DND-41 (cell line): ENCODE results near the gene TOP3B.

Experiments used
- ATAC-seq: fragments of 200-7000 bp; cut with Tn5 transposase; 3 replicates; pipeline ENCODE4 v1.9.1; 2021; ENCODE audit warnings: low read depth; ENCODE audit not compliant: insufficient read depth
- DNase-seq: peaks from one replicate; pipeline ENCODE4 v3.0.0-alpha.2; 2020
- H2AFZ ChIP-seq: 2 replicates; pipeline ENCODE4 v1.6.0; 2012; ENCODE audit warnings: low read depth, low read length
- H3K27ac ChIP-seq: 2 replicates; pipeline ENCODE4 v1.5.1; 2012; ENCODE audit warnings: low read length, inconsistent platforms
- H3K27me3 ChIP-seq: fragments of 200-600 bp; sonication (generic); 2 replicates; pipeline ENCODE4 v1.6.0; 2012; ENCODE audit warnings: low read length, mild to moderate bottlenecking, inconsistent platforms; ENCODE audit not compliant: insufficient read depth, poor library complexity
- H3K36me3 ChIP-seq: 2 replicates; pipeline ENCODE4 v1.5.1; 2012; ENCODE audit warnings: low read length, inconsistent platforms; ENCODE audit not compliant: insufficient read depth
- H3K4me1 ChIP-seq: 2 replicates; pipeline ENCODE4 v1.5.1; 2012; ENCODE audit warnings: mild to moderate bottlenecking, low read length; ENCODE audit not compliant: insufficient read depth
- H3K4me2 ChIP-seq: 2 replicates; pipeline ENCODE4 v1.6.0; 2012; ENCODE audit warnings: mild to moderate bottlenecking, moderate library complexity, low read length, inconsistent platforms; ENCODE audit not compliant: insufficient read depth
- H3K4me3 ChIP-seq, 2 experiments: fragments of 200-600 bp in 1 of 2; shearing (Covaris generic) in 1 of 2; 2 replicates each; pipeline ENCODE4 v1.5.1; 2012 to 2016; ENCODE audit warnings: inconsistent platforms in 2 of 2, low read length in 2 of 2, mild to moderate bottlenecking in 2 of 2, low read depth in 1 of 2, moderate library complexity in 1 of 2
- H3K79me2 ChIP-seq: 2 replicates; pipeline ENCODE4 v1.6.0; 2012; ENCODE audit warnings: low read length, inconsistent platforms; ENCODE audit not compliant: insufficient read depth
- H3K9ac ChIP-seq: 2 replicates; pipeline ENCODE4 v1.6.0; 2012; ENCODE audit warnings: low read depth, mild to moderate bottlenecking, inconsistent platforms, low read length, moderate library complexity
- H3K9me3 ChIP-seq: 2 replicates; pipeline ENCODE4 v1.5.1; 2012; ENCODE audit warnings: low read length, moderate library complexity, mild to moderate bottlenecking, inconsistent platforms; ENCODE audit not compliant: insufficient read depth, severe bottlenecking
- H4K20me1 ChIP-seq: 2 replicates; pipeline ENCODE4 v1.6.0; 2012; ENCODE audit warnings: low read length; ENCODE audit not compliant: insufficient read depth
- CTCF ChIP-seq: IDR thresholded peaks from 2 replicates; pipeline ENCODE4 v1.5.1; 2012; ENCODE audit warnings: borderline replicate concordance, low read length, moderate library complexity, mild to moderate bottlenecking; ENCODE audit not compliant: poor library complexity, severe bottlenecking; ENCODE audit errors: extremely low read depth
- EZH2 ChIP-seq: IDR thresholded peaks from 3 replicates; pipeline ENCODE4 v1.6.1; 2012; ENCODE audit warnings: borderline replicate concordance, low read depth, mild to moderate bottlenecking, moderate library complexity, low read length, inconsistent platforms; ENCODE audit not compliant: severe bottlenecking

Gene TOP3B

GRCh38 chr22:21961886-21962654 is 20.5 kb downstream of the TOP3B start:
- H3K79me2 ChIP-seq = no peaks in the 10 kb centered on the region
- ATAC-seq = no peak
- no peaks in the 10 kb centered on the region; the same call in 1 of the 2 replicates for H4K20me1 ChIP-seq
- H3K9ac ChIP-seq = no peak overlapping the region
- TF ChIP-seq EZH2 (no peak), CTCF (no peak)
- no peak overlapping the region for H3K27ac ChIP-seq
- H3K9me3 ChIP-seq = no peaks in the 10 kb centered on the region
- no peak overlapping the region for H3K4me3 ChIP-seq
- no peaks in the 10 kb centered on the region for H3K4me1 ChIP-seq
- H3K27me3 ChIP-seq = no peaks in the 10 kb centered on the region
- no peak overlapping the region for H2AFZ ChIP-seq
- no peak overlapping the region for H3K4me2 ChIP-seq
- DNase-seq = no peak
- peaks cover 88% of the 10 kb centered on the region for H3K36me3 ChIP-seq

- no peaks in the 10 kb centered on the region for H3K27me3 ChIP-seq
- no peaks in the 10 kb centered on the region for H3K4me1 ChIP-seq
- no peak for ATAC-seq
- no peak overlapping the region for H3K27ac ChIP-seq
- peaks cover 81% of the 10 kb centered on the region for H3K36me3 ChIP-seq
- H3K4me2 ChIP-seq = no peak overlapping the region
- no peak overlapping the region for H2AFZ ChIP-seq
- no peak for DNase-seq
- no peaks in the 10 kb centered on the region for H3K79me2 ChIP-seq
- H3K4me3 ChIP-seq = no peak overlapping the region
- H3K9me3 ChIP-seq = no peaks in the 10 kb centered on the region
- H4K20me1 ChIP-seq = no peaks in the 10 kb centered on the region; the same call in 1 of the 2 replicates
- H3K9ac ChIP-seq = no peak overlapping the region
- TF ChIP-seq EZH2 (no peak), CTCF (no peak)
These were observed 21.3 kb downstream of the TOP3B start for GRCh38 chr22:21961127-21961867.

- DNase-seq (no peak), ATAC-seq (peak; percentile 10; the same call in 1 of the 3 replicates)
- H2AFZ ChIP-seq = no peak overlapping the region
- no peaks in the 10 kb centered on the region; the same call in 1 of the 2 replicates for H4K20me1 ChIP-seq
- no peaks in the 10 kb centered on the region for H3K9me3 ChIP-seq
- no peaks in the 10 kb centered on the region for H3K79me2 ChIP-seq
- no peaks in the 10 kb centered on the region for H3K4me1 ChIP-seq
- no peak overlapping the region for H3K4me3 ChIP-seq
- TF ChIP-seq EZH2 (no peak), CTCF (no peak)
- no peak overlapping the region for H3K4me2 ChIP-seq
- no peaks in the 10 kb centered on the region for H3K27me3 ChIP-seq
- no peak overlapping the region for H3K27ac ChIP-seq
- H3K36me3 ChIP-seq = peaks cover 74% of the 10 kb centered on the region
- no peak overlapping the region for H3K9ac ChIP-seq
These were observed 22.1 kb downstream of the TOP3B start for GRCh38 chr22:21960200-21961126.
